Activated CD4-positive, alpha-beta T cell treated with anti-CD3 and anti-CD28 coated beads for 4 hours (primary cell): Measurements from ENCODE around the gene C20orf144.
"Not testable (repeated sequence)": the region's sequence is repeated elsewhere in the genome, so short reads cannot be mapped to it uniquely, and the experiment has no call there.

Experiments
- DNase-seq, 2 donors: peaks; one replicate each; pipeline ENCODE4 v3.0.0-alpha.2; 2020

C20orf144 gene

DNA sequence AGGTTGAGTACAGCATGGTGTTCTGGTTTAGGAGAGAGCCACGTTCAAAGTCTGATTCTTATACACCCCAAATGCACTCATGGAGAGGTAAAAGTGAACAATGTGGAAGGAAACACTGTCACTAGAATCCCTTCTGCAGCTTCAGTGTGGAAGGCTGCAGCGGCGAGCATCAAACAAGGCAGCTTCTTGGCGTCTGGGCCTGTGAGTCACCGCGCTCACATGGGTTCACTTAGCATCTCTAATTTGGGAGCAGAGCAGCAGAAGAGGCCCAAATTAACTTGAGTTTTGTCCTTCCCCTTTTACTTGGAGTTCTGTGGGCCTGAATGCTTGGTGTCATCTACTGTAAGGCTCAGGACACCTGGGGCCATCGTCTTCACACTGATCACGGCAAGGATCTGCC lies 35.0 kb downstream of the C20orf144 start:
- no peak for DNase-seq

DNA sequence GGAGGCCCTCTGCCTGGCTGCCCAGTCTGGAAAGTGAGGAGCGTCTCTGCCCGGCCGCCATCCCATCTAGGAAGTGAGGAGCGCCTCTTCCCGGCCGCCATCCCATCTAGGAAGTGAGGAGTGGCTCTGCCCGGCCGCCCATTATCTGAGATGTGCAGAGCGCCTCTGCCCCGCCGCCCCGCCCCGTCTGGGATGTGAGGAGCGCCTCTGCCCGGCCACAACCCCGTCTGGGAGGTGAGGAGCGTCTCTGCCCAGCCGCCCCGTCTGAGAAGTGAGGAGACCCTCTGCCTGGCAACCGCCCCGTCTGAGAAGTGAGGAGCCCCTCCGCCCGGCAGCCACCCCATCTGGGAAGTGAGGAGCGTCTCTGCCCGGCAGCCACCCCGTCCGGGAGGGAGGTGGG lies 36.8 kb downstream of the C20orf144 start:
- not testable (repeated sequence) for DNase-seq

DNA sequence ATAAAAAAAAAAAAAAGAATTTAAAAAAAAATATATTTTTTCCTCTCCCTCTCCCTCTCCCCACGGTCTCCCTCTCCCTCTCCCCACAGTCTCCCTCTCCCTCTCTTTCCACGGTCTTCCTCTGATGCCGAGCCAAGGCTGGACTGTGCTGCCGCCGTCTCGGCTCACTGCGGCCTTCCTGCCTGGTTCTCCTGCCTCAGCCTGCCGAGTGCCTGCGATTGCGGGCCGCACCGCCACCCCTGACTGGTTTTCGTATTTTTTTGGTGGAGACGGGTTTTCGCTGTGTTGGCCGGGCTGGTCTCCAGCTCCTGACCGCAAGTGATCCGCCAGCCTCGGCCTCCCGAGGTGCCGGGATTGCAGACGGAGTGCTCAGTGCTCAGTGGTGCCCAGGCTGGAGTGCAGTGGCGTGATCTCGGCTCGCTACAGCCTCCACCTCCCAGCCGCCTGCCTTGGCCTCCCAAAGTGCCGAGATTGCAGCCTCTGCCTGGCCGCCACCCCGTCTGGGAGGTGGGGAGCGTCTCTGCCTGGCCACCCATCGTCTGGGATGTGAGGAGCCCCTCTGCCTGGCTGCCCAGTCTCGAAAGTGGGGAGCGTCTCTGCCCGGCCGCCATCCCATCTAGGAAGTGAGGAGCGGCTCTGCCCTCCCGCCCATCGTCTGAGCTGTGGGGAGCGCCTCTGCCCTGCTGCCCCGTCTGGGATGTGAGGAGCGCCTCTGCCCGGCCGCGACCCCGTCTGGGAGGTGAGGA lies 38.7 kb downstream of the C20orf144 start:
- not testable (repeated sequence) for DNase-seq

DNA sequence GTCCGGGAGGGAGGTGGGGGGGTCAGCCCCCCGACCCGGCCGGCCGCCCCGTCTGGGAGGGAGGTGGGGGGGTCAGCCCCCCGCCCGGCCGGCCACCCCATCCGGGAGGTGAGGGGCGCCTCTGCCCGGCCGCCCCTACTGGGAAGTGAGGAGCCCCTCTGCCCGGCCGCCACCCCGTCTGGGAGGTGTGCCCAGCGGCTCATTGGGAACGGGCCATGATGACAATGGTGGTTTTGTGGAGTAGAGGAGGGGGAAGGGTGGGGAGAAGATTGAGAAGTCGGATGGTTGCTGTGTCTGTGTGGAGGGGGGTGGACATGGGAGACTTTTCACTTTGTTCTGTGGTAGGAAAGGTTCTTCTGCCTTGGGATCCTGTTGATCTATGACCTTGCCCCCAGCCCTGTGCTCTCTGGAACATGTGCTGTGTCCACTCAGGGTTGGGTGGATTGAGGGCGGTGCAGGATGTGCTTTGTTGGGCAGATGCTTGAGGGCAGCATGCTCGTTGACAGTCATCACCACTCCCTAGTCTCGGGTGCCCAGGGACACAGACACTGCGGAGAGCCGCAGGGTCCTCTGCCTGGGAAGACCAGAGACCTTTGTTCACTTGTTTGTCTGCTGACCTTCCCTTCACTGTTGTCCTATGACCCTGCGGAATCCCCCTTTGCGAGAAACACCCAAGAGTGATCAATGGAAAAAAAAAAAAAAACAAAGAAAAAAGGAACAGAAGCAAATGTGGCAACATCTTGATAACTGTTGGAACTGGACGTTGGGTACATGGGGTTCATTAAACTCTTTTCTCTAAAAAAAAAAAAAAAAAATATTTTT lies 39.7 kb downstream of the C20orf144 start:
- DNase-seq: no peak

DNA sequence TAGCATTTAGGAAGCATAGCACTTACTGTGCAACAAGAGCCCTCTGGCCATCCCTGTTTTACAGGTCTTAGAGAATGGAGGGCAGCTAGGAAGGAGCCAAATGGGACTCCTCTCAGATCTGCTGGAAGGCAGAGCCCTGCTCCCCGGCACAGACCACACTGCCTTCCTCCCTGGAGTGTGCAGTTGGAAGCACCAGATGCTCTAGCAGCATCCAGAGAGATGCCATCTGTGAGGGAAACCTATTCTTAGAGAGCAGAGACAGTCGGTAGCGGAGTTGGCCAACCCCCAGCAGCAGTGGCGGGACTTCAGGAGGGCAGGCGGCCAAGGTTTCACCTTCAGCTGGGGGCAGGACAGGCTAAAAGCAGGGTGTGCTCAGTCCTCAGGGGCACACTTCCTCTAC lies 40.7 kb downstream of the C20orf144 start:
- DNase-seq: no peak

DNA sequence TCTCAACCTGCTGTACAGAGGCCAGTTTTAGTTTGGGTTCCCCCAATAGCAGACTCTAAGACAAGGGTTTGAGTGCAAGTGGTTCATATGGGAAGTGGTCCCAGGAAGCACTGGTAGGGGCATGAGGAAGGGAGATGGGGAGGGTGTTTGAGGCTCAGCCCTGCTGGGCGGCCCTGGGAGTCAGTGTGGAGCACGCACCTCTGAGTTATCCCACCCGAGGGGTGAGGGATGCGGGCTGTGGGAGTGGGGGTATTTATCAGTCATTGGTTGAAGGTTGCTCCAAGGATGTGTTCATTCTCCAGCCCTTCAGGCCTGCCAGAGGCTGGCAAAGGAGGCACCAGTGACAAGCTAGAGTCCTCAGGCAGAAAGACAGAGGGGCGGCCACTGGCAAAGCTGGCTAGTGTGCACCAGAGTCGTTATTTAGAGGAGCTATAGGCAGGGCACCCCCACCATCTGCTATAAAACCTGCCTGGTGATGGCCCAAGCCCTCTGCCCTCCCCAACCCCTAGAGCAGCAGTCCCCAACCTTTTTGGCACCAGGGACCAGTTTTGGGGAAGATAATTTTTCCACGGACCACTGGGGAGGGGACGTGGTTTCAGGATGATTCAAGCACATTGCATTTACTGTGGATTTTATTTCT lies 41.5 kb downstream of the C20orf144 start:
- DNase-seq: no peak

DNA sequence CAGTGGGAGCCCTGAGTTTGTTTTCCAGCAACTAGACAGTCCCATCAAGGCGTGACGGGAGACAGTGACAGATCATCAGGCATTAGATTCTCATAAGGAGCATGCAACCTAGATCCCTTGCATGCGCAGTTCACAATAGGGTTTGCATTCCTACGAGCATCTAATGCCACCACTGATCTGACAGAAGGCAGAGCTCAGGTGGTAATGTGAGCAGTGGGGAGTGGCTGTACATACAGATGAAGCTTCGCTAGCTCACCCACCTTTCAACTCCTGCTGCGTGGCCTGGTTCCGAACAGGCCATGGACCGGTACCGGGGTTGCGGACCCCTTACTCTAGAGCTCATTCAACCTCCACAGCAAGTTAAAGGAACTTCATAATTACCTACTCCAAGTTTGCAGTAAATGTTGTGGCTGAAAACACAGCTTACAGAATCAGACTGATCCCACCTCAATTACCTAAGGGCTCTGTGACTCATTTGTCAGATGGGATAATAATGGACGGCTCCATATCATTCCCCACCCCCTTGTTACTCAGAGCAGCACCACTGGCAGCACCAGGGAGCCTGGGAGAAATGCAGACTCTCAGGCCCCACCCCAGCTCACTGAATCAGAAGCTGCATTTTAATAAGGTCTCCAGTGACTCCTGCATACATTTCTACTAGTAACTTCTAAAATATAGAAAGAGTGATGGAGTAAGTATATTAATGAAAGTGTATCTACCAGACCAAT lies 42.2 kb downstream of the C20orf144 start:
- no peak for DNase-seq

DNA sequence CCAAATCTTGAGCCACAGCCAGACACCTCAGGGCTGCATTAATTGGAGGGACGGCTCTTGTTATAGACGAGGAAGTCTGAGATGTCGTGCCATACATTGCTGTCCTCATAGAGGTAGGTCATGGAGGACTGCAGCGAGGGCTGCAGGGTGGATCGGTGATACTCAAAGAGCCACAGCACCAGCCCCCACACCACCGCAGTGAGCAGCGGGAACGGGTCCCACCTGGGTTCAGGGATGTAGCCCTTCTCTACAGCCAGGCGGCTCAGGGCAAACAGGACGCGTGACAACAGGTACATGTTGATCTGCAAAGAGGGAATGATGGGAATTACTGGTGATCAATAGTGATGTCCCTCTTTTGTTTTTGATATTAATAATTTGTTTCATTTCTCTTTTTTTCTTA lies 45.5 kb downstream of the C20orf144 start:
- no peak for DNase-seq

DNA sequence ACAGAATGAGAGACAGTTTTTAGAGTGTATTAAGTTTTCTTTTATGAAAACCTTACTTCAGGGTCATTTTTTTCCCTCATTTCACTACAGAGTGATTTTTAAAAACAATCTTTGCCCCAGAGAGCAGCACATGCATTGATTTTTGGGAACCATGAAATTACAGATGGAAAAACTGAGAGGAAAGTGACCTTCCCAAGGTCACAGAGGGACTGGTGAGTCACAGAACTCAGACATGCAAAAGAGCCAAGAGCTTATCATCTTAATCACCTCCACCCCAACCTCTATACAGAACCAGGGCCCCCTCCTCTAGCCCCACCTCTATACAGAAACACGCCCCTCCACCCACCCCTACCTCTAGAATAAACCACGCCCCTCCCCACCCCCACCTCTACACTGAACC lies 47.3 kb downstream of the C20orf144 start:
- no peak for DNase-seq

DNA sequence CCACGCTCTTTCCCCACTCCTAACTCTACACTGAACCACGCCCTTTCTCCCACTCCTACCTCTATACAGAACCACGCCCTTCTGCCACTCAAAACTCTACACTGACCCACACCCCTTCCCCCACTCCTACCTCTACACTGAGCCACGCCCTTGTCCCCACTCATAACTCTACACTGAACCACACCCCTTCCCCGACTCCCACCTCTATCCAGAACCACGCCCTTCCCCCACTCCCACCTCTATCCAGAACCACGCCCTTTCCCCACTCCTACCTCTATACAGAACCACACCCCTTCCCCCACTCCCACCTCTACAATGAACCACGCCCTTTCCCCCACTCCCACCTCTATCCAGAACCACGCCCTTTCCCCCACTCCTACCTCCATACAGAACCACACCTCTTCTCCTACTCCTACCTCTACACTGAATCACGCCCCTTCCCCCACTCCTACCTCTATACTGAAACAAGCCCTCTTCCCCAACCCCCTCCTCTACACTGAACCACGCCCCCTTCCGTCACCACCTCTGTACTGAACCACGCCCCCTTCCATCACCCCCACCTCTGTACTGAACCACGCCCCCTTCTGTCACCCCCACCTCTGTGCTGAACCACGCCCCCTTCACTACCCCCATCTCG lies 47.9 kb downstream of the C20orf144 start:
- no peak for DNase-seq

DNA sequence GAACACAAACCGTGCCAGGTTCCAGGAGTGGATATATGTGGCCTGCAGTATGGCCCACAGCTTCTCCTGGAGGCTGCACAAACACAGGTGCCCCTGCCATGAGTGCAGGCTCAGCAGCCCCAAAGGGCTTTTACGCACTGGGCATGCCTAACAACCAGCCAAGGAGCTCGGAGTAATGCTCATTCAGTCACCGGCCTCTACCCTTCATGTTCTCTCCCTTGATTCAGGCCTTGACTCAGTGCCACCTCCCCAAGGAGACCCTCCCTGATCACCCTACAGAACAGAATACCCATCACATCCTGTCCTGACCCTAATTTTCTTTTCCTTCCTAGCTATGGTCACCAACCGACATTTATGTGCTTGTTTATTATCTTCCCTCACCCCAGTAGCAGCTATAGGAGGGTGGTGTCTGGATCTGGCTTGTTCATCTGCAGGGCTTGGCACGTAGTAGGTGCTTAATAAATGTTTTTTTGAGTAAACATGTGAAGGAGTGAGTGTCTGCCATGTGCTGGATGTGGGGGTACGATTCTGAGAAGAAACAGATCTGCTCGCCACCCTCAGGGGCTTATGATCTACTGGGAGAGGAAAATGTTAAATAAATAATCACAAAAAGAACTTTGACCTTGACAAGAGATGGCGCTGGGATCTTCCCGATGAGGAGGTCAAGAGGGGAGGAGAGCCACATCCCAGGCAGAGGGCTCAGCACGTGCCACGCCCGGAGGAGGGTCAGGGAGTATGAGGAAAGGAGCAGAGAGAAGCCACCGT lies 48.7 kb downstream of the C20orf144 start:
- no peak for DNase-seq

DNA sequence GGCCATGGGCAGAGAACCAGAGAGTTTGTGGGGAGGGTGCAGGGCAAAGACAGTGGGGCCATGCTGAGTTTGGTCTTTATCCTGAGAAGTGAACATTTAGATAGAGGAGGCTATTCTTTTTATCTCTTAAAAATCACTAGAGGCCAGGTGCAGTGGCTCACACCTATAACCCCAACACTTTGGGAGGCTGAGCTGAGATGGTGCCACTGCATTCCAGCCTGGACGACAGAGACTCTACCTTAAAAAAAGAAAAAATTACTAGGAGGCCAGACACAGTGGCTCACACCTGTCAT lies 49.3 kb downstream of the C20orf144 start:
- DNase-seq: no peak
